ENCODE results near the gene MAEA. TPM values are rescaled to one million over a fixed set of nuclear protein-coding genes. Genes with fewer than 3 reads are reported as not detected.
"Not testable (repeated sequence)": the region's sequence is repeated elsewhere in the genome, so short reads cannot be mapped to it uniquely, and the experiment has no call there.

MAEA gene
- polyA plus RNA-seq, 3 donors, result 84.5 to 90.2 (median 88.5) TPM

DNA sequence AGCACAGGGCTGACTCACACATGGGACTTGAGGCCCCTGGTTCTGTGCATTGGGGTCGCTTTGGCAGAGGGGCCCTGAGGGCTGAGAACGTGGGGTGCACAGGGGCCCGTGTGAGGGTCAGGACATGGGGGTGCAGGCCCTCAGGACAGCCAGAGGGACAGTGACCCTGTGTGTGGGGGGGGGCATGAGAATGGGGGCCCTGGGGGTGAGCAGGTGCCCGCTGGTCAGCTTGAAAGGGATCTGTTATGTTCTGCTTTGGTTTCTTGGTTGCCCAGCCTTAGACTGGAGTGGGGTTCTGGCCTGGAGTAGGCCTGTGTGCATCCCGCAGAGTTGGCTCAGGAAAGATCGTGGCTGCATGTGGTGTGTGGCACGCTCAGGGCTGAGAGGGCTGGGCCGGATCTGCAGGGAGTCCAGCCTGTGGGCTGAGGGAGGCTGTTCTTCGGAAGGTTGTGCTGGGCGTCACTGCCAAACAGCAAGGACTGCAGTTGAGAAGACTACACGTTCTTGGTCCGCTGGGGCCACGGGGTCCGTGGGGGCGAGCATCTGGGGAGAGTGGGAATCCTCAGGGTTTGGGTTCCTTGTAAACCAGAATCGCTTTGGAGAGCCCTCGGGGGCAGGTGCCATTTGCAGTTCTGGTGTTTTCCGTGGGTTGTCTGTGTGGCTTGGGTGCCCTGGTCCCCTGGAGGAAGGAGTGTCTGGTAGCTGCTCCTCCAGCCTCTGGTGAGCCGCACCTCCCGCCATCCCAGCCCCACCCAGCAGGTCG, 42.1 kb downstream of the MAEA start:
- no peak for DNase-seq

DNA sequence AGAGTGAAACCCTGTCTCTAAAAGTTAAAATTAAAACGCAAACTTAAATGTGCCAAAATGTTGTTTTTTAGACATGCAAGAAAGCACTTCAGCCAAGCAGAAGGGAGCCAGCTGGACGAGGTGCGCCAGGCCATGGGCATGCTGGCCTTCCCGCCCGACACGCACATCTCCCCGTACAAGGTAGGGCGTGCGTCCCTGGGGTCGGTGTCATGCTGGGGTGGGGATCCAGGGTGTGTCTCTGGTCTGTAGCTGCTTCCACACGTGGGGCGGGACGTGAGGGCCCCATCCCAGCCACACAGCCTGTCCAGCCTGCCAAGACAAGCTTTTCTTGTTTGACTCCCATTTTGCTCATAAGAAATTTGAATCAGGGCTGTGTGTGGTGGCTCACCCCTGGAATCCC, 43.0 kb downstream of the MAEA start:
- no peak for DNase-seq

GRCh38 chr4:1333256-1333655, 43.6 kb downstream of the MAEA start:
- no peak for DNase-seq

DNA sequence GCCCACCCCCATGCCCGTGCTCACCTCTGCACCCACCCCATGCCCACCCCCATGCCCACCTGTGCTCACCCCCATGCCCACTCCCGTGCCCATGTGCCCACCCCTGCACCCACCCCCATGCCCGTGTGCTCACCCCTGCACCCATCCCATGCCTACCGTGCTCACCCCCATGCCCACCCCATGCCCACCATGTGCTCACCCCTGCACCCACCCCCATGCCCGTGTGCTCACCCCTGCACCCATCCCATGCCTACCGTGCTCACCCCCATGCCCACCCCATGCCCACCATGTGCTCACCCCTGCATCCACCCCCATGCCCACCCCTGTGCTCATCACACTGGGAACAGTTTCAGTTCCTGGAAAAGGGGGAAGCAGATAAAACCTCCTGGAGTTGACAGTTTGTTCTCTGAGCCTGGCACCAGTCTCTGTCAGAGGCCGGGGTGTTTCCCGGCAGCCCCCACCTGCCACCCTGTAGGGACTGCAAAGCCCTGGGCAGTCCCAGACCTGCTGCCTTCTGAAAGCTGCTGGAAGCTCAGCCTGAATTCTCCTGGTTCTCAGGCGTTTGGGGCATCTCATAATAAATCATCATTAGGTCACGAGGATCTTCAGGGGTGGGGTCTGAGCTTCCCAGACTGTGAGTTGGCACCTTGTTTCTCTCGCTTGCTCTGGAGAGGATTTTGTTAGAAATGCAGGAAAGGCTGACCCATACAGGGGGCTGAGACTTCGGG, 44.3 kb downstream of the MAEA start:
- not testable (repeated sequence) for DNase-seq

DNA sequence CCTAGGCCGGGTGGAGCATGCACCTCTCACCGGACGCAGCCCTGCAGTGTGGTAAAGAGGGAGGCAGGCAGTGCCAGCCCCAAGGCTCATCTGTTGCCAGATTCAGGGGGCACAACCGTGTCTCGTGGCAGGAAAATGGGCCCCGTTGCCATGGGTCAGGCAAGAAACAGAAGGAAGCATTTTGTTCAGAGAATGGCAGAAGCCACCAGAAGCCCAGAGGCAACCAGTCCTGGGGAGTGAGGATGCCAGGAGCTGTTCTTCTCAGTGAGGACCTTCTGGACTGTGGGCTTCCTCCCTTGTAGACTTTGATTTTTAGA, 44.8 kb downstream of the MAEA start:
- DNase-seq, result no peak

DNA sequence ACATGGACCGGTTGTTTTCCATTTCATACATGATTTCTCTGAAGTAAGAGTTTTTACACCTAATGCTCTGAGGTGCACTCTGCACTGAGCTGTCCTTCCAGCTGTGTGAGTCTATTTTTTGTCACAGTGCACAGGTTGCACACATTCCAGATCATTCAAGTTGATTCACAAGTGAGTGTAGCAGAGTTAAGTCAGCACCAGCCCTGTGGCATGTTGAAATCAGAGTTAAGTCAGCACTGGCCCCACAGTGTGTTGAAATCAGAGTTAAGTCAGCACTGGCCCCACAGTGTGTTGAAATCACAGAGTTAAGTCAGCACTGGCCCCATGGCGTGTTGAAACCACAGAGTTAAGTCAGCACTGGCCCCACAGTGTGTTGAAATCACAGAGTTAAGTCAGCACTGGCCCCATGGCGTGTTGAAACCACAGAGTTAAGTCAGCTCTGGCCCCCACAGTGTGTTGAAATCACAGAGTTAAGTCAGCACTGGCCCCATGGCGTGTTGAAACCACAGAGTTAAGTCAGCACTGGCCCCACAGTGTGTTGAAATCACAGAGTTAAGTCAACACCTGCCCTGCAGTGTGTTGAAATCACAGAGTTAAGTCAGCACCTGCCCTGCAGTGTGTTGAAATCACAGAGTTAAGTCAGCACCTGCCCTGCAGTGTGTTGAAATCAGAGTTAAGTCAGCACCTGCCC, 45.6 kb downstream of the MAEA start:
- not testable (repeated sequence) for DNase-seq

- DNase-seq, result no peak
Measured at GRCh38 chr4:1336088-1336491, 46.4 kb downstream of the MAEA start.

DNA sequence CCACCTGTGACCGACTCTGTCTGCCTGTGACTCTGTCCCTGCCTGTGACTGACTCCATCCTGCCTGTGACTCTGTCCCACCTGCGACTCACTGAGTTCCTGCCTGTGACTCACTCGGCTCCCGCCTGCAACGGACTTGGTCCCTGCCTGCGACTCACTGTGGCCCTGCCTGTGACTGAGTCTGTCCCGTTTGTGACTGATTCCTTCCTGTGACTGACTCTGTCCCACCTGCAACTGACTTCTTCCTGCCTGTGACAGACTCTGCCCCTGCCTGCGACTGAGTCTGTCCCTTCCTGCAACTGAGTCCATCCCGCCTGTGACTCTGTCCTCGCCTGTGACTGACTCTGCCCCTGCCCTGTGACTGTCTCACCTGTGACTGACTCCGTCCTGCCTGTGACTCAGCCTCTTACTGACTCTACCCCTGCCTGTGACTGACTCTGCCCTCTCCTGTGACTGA, 47.7 kb downstream of the MAEA start:
- no peak for DNase-seq

DNA sequence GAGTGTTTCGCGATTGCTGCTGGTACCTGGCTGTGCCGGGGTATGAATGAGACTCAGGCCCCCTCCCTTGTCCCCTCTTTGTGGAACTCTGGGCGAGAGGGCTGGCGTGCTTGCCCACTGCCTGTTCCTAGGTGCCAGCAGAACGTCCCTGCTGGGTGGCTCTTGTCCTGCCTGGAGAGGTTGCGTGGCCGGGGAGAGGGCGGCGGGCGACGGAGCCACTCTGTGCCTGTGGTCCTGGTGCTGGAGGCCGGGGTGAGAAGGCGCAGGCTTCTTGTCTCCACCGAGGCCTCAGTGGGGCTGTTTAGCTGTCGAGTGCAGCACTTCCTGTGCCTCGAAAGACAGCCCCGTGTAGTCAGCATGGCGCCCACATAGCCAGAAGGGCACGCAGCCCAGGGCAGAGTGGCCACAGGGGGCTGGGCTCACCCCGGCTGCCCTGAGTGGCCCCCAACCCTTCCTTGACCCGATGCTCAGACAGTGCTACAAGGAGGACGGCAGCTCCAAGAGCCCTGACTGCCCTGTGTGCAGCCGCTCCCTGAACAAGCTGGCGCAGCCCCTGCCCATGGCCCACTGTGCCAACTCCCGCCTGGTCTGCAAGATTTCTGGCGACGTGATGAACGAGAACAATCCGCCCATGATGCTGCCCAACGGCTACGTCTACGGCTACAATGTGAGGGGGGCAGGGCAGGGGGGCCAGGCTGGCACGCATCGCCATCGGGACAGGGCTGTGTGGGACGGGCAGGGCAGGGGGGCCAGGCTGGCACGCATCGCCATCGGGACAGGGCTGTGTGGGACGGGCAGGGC, 48.5 kb downstream of the MAEA start:
- no peak for DNase-seq

DNA sequence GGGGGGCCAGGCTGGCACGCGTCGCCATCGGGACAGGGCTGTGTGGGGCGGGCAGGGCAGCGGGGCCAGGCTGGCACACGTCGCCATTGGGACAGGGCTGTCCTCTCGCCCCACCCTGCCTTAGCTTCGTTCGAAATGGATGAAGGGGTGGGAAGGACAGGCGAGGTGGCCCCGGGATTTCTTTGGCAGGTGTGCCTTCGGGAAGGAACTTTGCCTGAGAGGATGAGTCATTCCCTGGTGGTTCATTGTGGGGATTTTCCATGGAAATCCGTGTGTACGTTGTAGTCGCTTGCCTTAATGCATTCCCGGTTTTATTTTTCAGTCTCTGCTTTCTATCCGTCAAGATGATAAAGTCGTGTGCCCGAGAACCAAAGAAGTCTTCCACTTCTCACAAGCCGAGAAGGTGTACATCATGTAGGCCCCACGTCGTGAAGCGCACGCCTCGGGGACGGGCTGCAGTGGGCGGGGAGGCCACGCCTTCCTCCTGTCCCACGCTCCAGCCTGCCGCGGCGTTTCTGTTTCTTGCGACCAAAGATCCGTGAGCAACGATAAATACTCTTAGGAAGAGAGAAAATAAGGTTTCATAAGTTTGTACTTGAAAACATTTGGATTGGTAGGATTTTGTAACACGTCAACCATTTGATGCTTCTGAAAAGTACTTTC, 49.2 kb downstream of the MAEA start:
- DNase-seq, result no peak

- DNase-seq, result no peak
Measured at GRCh38 chr4:1339489-1339888, 49.8 kb downstream of the MAEA start.

DNA sequence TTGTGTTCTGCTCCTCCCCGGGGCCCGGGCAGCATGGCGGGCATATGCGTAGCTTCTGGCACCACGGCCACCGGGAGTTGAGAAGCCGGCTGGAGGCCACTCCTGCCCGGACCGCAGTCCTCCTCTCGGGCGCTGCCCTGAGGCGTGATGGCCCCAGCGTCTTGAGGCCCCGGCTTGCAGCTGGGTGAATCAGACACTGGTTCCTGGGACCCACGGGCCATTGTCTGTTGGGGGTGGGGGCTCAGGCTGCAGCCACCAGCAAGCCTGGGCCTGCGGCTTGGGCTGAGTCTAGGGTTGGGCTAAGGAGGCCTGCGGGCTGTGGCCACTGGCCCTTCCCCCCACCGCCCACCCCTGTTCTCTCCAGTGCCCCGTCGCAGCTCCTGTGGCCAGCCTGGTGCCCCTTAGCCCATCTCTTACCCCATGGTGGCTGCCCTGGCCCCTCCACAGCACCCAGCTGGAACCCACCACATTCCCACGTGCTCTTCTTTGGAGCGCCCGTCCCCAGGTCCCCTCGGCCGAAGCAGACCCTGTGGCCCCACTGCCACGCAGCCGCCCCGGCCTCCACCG, 50.6 kb downstream of the MAEA start:
- no peak for DNase-seq

GRCh38 chr4:1340861-1341260, 51.2 kb downstream of the MAEA start:
- DNase-seq, result no peak

- no peak for DNase-seq
Measured at GRCh38 chr4:1342003-1342402, 52.3 kb downstream of the MAEA start.

DNA sequence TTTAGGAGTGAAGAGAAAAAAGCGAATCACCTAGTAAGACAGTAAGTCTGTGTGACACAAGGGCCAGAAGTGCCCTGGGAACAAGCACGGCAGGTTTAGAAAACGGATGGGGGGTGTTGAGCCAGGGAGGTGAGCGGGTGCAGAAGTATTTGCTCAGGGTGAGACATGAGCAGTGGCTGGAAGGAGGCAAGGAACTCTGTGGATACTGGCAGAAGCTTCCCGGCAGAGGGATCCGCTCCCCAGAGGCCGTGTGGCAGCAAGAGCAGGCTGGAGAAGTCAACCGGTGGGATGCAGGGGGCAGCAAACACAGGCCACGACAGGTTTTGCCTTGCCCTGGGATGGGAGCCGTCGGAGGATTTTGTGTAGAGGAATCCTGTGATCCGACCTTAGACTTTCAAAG, 55.0 kb downstream of the MAEA start:
- DNase-seq, result no peak

- DNase-seq, result peak; percentile 86
Measured at GRCh38 chr4:1345903-1346780, 56.5 kb downstream of the MAEA start.

- DNase-seq, result peak; percentile 99
Measured at GRCh38 chr4:1346781-1347409, 57.2 kb downstream of the MAEA start, which contains the start of gene UVSSA. Gene UVSSA (plus strand): TSS chr4:1347208. CDS start chr4:1348092, 884 bp downstream.

GRCh38 chr4:1347410-1347864, 57.7 kb downstream of the MAEA start:
- peak; percentile 77 for DNase-seq

DNA sequence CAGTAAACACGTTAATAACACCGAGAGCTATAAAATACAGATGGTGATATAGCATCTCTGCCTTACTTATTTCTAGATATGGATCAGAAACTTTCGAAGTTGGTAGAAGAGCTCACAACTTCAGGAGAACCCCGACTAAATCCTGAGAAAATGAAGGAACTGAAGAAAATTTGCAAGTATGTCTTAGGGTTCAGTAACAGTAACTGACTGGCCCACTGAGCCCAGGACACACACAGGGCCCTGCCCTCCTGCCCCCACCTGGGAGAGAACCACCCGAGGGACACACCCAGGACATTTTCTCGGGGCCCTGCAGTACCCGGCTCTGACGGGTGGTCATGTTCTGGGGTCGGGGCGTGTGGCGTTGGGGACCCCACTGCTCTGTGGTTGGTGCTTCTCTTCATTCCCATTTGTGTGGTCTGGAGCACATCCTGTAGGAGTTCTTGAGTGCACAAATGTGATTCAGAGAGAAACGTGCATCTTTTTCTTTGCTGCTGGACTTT, 58.4 kb downstream of the MAEA start:
- no peak for DNase-seq
